Epithelial cell of proximal tubule (primary cell): ENCODE data around the gene ECEL1. TPM values are rescaled to one million over a fixed set of nuclear protein-coding genes. Genes with fewer than 3 reads are reported as not detected.
"Not testable (repeated sequence)": the region's sequence is repeated elsewhere in the genome, so short reads cannot be mapped to it uniquely, and the experiment has no call there.

Experiments used
- DNase-seq: peaks from one replicate; pipeline ENCODE4 v3.0.0-alpha.2; 2011; ENCODE audit warnings: low read depth
- H3K4me3 ChIP-seq: 2 replicates; pipeline ENCODE4 v1.5.1; 2011; ENCODE audit warnings: low read depth, mild to moderate bottlenecking, low read length
- CTCF ChIP-seq: conservative IDR thresholded peaks from 2 replicates; pipeline ENCODE4 v1.5.1; 2012; ENCODE audit warnings: low read depth, mild to moderate bottlenecking, low read length
- total RNA-seq: library from RNA; depleted of rRNA; stranded (reverse); fragments of >200 nt; gene quantifications from 2 replicates; pipeline ENCODE4 v1.2.3, GENCODE V29; 2015

The ECEL1 gene
- total RNA-seq, 1 donor from 2014 or later, result not detected

GRCh38 chr2:232458051-232458660 is 29.5 kb downstream of the ECEL1 start:
- no peak overlapping the region for H3K4me3 ChIP-seq
- no peak for TF ChIP-seq CTCF

GRCh38 chr2:232457121-232458011 is 30.3 kb downstream of the ECEL1 start:
- no peak for TF ChIP-seq CTCF
- no peak overlapping the region for H3K4me3 ChIP-seq
- DNase-seq, result no peak

More at GRCh38 chr2:232458051-232458660, 29.5 kb downstream of the ECEL1 start:
- no peak for DNase-seq

- no peak for TF ChIP-seq CTCF
- no peak overlapping the region for H3K4me3 ChIP-seq
- DNase-seq, result no peak
Measured at GRCh38 chr2:232456296-232457120, 31.1 kb downstream of the ECEL1 start.

GRCh38 chr2:232455426-232456255 is 32.0 kb downstream of the ECEL1 start, which contains the start of gene ALPI:
TSS of gene ALPI (plus strand) at chr2:232456153. CDS start at chr2:232456200, 47 bp downstream.
- no peak for DNase-seq
- no peak within 1 kb of the TSS for H3K4me3 ChIP-seq

GRCh38 chr2:232454630-232455029 is 33.0 kb downstream of the ECEL1 start:
- DNase-seq, result no peak
- TF ChIP-seq CTCF, result no peak

More at GRCh38 chr2:232455426-232456255, 32.0 kb downstream of the ECEL1 start, which contains the start of gene ALPI:
- TF ChIP-seq CTCF, result no peak

GRCh38 chr2:232451645-232452044 is 36.0 kb downstream of the ECEL1 start:
- H3K4me3 ChIP-seq, DNase-seq: not testable (repeated sequence)

More at GRCh38 chr2:232454630-232455029, 33.0 kb downstream of the ECEL1 start:
- no peak overlapping the region for H3K4me3 ChIP-seq
